Measurements from ENCODE around the gene TRAF1.

Gene TRAF1

GRCh38 chr9:120928483-120929228 lies 2.1 kb upstream of the TRAF1 start:
- DNase-seq (ENCODE audit: low read depth), result peak; percentile 42
- H3K4me3 ChIP-seq (ENCODE audit: low read length), result peak overlapping the region; percentile 57
- TF ChIP-seq CTCF (conservative IDR thresholded peaks at IDR 0.05; ENCODE audit: low read length), result no peak

- DNase-seq (ENCODE audit: low read depth), result no peak
- no peak for TF ChIP-seq CTCF (conservative IDR thresholded peaks at IDR 0.05; ENCODE audit: low read length)
- peak overlapping the region; percentile 57 for H3K4me3 ChIP-seq (ENCODE audit: low read length)
Measured at GRCh38 chr9:120928015-120928482, 1.5 kb upstream of the TRAF1 start.

DNA sequence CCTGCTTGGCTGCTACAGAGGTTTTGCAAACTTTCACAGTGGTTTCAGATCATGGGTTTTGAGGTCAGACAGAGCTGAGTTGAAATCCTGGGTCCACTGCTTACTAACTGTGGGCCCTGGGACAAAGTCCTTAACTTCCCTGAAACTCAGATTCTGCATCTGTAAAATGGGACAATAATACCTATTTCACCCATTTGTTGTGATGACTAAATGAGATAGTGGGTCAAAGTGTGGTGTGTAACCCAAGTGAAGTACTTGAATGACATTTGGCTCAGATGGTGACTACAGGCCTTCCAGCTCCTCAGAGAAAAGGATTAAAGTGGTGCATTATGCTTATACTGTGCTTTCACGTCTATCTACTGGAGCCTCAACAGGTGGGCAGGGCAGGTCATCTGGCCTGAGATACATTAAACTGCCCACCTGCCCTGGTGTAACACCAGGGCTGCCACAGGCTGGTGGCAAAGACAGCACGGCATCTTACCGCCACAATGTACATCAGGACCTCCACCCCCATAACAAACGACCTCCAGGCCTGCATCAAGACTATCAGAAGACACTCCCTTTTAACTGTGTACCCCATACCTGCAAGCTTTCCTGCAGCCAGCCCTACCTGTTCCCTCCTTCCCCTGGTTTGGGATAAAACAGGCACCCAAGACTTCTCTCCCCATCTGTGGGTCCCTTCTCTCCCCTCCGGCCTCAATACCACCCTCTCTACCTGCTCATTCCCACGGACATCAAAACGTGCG lies 846 bp upstream of the TRAF1 start:
- no peak for TF ChIP-seq CTCF (conservative IDR thresholded peaks at IDR 0.05; ENCODE audit: low read length)
- no peak for DNase-seq (ENCODE audit: low read depth)
- H3K4me3 ChIP-seq (ENCODE audit: low read length), result no peak overlapping the region

GRCh38 chr9:120925535-120926396 lies 830 bp downstream of the TRAF1 start:
- no peak overlapping the region for H3K4me3 ChIP-seq (ENCODE audit: low read length)
- no peak for TF ChIP-seq CTCF (conservative IDR thresholded peaks at IDR 0.05; ENCODE audit: low read length)
- peak; percentile 63 for DNase-seq (ENCODE audit: low read depth)

DNA sequence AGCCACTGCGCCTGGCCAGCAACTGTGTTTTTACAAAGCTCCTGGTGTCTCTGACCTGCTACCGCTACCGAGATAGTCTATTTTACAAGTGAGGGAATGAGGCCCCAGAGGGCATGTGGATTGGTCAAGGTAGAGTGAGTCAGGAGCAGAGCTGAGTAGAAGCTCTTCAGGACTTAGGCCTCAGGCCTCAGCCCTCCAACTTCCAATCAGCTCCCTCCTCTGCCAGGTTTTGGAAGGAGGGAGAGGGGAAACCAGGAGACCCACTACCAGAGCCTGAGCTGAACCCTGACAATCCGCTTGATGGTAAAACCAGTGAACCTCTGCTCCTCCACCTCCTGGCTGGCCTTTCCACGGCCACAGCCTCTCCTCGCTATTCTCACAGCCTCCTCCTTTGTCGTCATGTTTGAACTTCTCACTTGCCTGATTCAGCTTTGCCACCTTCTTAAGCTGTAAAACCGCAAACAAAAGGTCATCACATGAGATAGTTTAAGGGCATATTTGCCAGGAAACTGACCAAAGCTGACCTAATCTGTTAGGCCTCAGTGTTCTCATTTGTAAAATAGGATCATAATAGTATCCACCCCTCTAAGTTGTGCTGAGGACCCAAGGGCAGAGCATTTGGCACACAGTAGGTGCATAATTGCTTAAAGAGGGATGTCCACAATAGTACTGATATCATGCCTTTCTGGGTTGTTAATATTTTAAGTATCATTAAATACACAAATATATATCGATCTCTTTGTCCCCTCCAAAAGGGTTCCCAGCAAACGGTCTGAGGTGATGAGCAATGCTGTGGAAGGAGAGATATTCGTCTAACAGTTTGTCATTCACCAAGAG lies 1.7 kb downstream of the TRAF1 start:
- no peak for TF ChIP-seq CTCF (conservative IDR thresholded peaks at IDR 0.05; ENCODE audit: low read length)
- H3K4me3 ChIP-seq (ENCODE audit: low read length), result no peak overlapping the region

GRCh38 chr9:120923620-120924328 lies 2.8 kb downstream of the TRAF1 start:
- no peak for TF ChIP-seq CTCF (conservative IDR thresholded peaks at IDR 0.05; ENCODE audit: low read length)
- DNase-seq (ENCODE audit: low read depth), result no peak
- no peak overlapping the region for H3K4me3 ChIP-seq (ENCODE audit: low read length)

More for the DNA sequence above, 1.7 kb downstream of the TRAF1 start:
- no peak for DNase-seq (ENCODE audit: low read depth)
